WTC11 (cell line): ENCODE data around the gene FRS2. TPM values are rescaled to one million over a fixed set of nuclear protein-coding genes. Genes with fewer than 3 reads are reported as not detected.
A peak's percentile ranks its signal among the peaks of the same experiment; 100 is the strongest.

Experiments used
- ATAC-seq: fragments of 200-7000 bp; cut with Tn5 transposase; 2 replicates; pipeline ENCODE4 v1.10.0; 2021; ENCODE audit warnings: mild to moderate bottlenecking, moderate library complexity
- CTCF ChIA-PET: fragments of 300-600 bp; sonication (Branson Sonifier 250); formaldehyde crosslinking; loops from one replicate; lab custom pipeline; 2021; ENCODE audit warnings: antibody characterized with exemption; lab: Charles Lee
- POLR2A ChIA-PET: fragments of 350-600 bp; sonication (Branson Sonifier 250); formaldehyde crosslinking; loops from one replicate; lab custom pipeline; 2021; ENCODE audit warnings: antibody characterized with exemption; lab: Charles Lee
- DNase-seq: peaks from one replicate; pipeline ENCODE4 v3.0.0; 2021; ENCODE audit warnings: low spot score
- H3K27ac Mint-ChIP-seq: 2 replicates; pipeline ENCODE4 v1.8.0; 2021; ENCODE audit warnings: mixed read lengths
- H3K27me3 Mint-ChIP-seq: 2 replicates; pipeline ENCODE4 v1.8.0; 2021; ENCODE audit warnings: low read depth, mild to moderate bottlenecking, moderate library complexity, mixed read lengths
- H3K36me3 Mint-ChIP-seq: 2 replicates; pipeline ENCODE4 v1.8.0; 2021; ENCODE audit warnings: mixed read lengths
- H3K4me1 Mint-ChIP-seq: 2 replicates; pipeline ENCODE4 v1.8.0; 2022; ENCODE audit warnings: mixed read lengths
- H3K4me3 Mint-ChIP-seq: 2 replicates; pipeline ENCODE4 v1.8.0; 2021; ENCODE audit warnings: mild to moderate bottlenecking, moderate library complexity, mixed read lengths
- H3K9me3 Mint-ChIP-seq: 2 replicates; pipeline ENCODE4 v1.8.0; 2021; ENCODE audit warnings: mixed read lengths
- ARID4B ChIP-seq: sonication (generic); formaldehyde crosslinking; IDR thresholded peaks from 2 replicates; pipeline ENCODE4 v1.8.0; 2023; ENCODE audit warnings: missing genetic modification reagents, mild to moderate bottlenecking, borderline replicate concordance
- ATF1 ChIP-seq: sonication (generic); formaldehyde crosslinking; IDR thresholded peaks from 2 replicates; pipeline ENCODE4 v1.8.1; 2023; ENCODE audit warnings: mild to moderate bottlenecking, moderate library complexity, missing genetic modification reagents
- ATF3 ChIP-seq: sonication (generic); formaldehyde crosslinking; conservative IDR thresholded peaks from 2 replicates; pipeline ENCODE4 v1.8.1; 2022; ENCODE audit warnings: mild to moderate bottlenecking, missing genetic modification reagents
- CDX4 ChIP-seq: fragments of 250-450 bp; sonication (Bioruptor Pico); IDR thresholded peaks from 2 replicates; pipeline ENCODE4 v1.9.0; 2021; ENCODE audit warnings: moderate library complexity, mild to moderate bottlenecking, inconsistent platforms, borderline replicate concordance
- ETV6 ChIP-seq: sonication (generic); formaldehyde crosslinking; IDR thresholded peaks from 2 replicates; pipeline ENCODE4 v1.8.1; 2022; ENCODE audit warnings: mild to moderate bottlenecking, missing genetic modification reagents
- FOXP1 ChIP-seq: sonication (generic); formaldehyde crosslinking; IDR thresholded peaks from 2 replicates; pipeline ENCODE4 v1.8.0; 2022; ENCODE audit warnings: missing genetic modification reagents, mild to moderate bottlenecking, moderate library complexity, borderline replicate concordance
- GTF2I ChIP-seq: fragments of 250-450 bp; sonication (Bioruptor Pico); conservative IDR thresholded peaks from 2 replicates; pipeline ENCODE4 v1.4.0; 2021; ENCODE audit warnings: mild to moderate bottlenecking
- HMGA2 ChIP-seq: fragments of 250-450 bp; sonication (Bioruptor Pico); IDR thresholded peaks from 2 replicates; pipeline ENCODE4 v1.4.0; 2021; ENCODE audit warnings: mild to moderate bottlenecking, moderate library complexity
- IRF1 ChIP-seq: sonication (generic); formaldehyde crosslinking; IDR thresholded peaks from 2 replicates; pipeline ENCODE4 v1.8.0; 2023; ENCODE audit warnings: missing genetic modification reagents
- JUN ChIP-seq: sonication (generic); formaldehyde crosslinking; IDR thresholded peaks from 2 replicates; pipeline ENCODE4 v1.8.0; 2023; ENCODE audit warnings: mild to moderate bottlenecking, missing genetic modification reagents
- MLX ChIP-seq: sonication (generic); formaldehyde crosslinking; IDR thresholded peaks from 2 replicates; pipeline ENCODE4 v1.8.1; 2023; ENCODE audit warnings: mild to moderate bottlenecking, missing genetic modification reagents, moderate library complexity
- NFATC4 ChIP-seq: fragments of 250-450 bp; sonication (Bioruptor Pico); IDR thresholded peaks from 2 replicates; pipeline ENCODE4 v1.9.0; 2021; ENCODE audit warnings: mild to moderate bottlenecking
- NFE2L1 ChIP-seq: sonication (generic); formaldehyde crosslinking; IDR thresholded peaks from 2 replicates; pipeline ENCODE4 v1.8.1; 2023; ENCODE audit warnings: missing genetic modification reagents
- RELA ChIP-seq: sonication (generic); formaldehyde crosslinking; IDR thresholded peaks from 2 replicates; pipeline ENCODE4 v1.8.1; 2022; ENCODE audit warnings: missing genetic modification reagents, mild to moderate bottlenecking, borderline replicate concordance
- SMAD3 ChIP-seq: sonication (generic); formaldehyde crosslinking; IDR thresholded peaks from 2 replicates; pipeline ENCODE4 v1.8.0; 2022; ENCODE audit warnings: missing genetic modification reagents, mild to moderate bottlenecking, borderline replicate concordance
- STAT6 ChIP-seq: sonication (generic); formaldehyde crosslinking; conservative IDR thresholded peaks from 2 replicates; pipeline ENCODE4 v1.8.1; 2023; ENCODE audit warnings: mild to moderate bottlenecking, low read depth, missing genetic modification reagents, moderate library complexity
- TCF7 ChIP-seq: sonication (generic); formaldehyde crosslinking; IDR thresholded peaks from 2 replicates; pipeline ENCODE4 v1.8.0; 2022; ENCODE audit warnings: mild to moderate bottlenecking, low read depth, missing genetic modification reagents, moderate library complexity
- USF1 ChIP-seq: sonication (generic); formaldehyde crosslinking; IDR thresholded peaks from 2 replicates; pipeline ENCODE4 v1.8.0; 2022; ENCODE audit warnings: mild to moderate bottlenecking, missing genetic modification reagents
- ZNF219 ChIP-seq: sonication (generic); formaldehyde crosslinking; IDR thresholded peaks from 2 replicates; pipeline ENCODE4 v1.8.0; 2023; ENCODE audit warnings: missing genetic modification reagents, mild to moderate bottlenecking, borderline replicate concordance
- ZNF263 ChIP-seq: sonication (generic); formaldehyde crosslinking; IDR thresholded peaks from 2 replicates; pipeline ENCODE4 v1.8.1; 2022; ENCODE audit warnings: low read depth, mild to moderate bottlenecking, moderate library complexity, missing genetic modification reagents
- ZNF396 ChIP-seq: fragments of 250-450 bp; sonication (Bioruptor Pico); IDR thresholded peaks from 2 replicates; pipeline ENCODE4 v1.8.0; 2021; ENCODE audit warnings: mild to moderate bottlenecking, moderate library complexity, borderline replicate concordance
- ZNF416 ChIP-seq: fragments of 250-450 bp; sonication (Bioruptor Pico); IDR thresholded peaks from 2 replicates; pipeline ENCODE4 v1.9.0; 2021; ENCODE audit warnings: mild to moderate bottlenecking, inconsistent platforms
- ZNF423 ChIP-seq: fragments of 250-450 bp; sonication (Bioruptor Pico); IDR thresholded peaks from 2 replicates; pipeline ENCODE4 v2.1.2; 2022; ENCODE audit warnings: mild to moderate bottlenecking, moderate library complexity
- ZSCAN18 ChIP-seq: fragments of 250-450 bp; sonication (Bioruptor Pico); IDR thresholded peaks from 2 replicates; pipeline ENCODE4 v2.1.2; 2022; ENCODE audit warnings: mild to moderate bottlenecking, moderate library complexity
- total RNA-seq: library from RNA; stranded (reverse); gene quantifications from 3 replicates; pipeline ENCODE4 v1.2.3, GENCODE V29; 2021

The FRS2 gene
- total RNA-seq, 1 experiment from 2014 or later = 26.1 TPM

GRCh38 chr12:69457433-69457832, 12.8 kb upstream of the FRS2 start:
- POLR2A ChIA-PET = no interaction called here
- Mint-ChIP-seq H3K27ac (no peak overlapping the region), H3K4me1 (peaks cover 6% of the 10 kb centered on the region), H3K36me3 (no peaks in the 10 kb centered on the region), H3K27me3 (no peaks in the 10 kb centered on the region), H3K9me3 (no peaks in the 10 kb centered on the region), H3K4me3 (no peak overlapping the region)
- TF ChIP-seq HMGA2 (no peak), IRF1 (CRISPR knock-in tag) (no peak), JUN (CRISPR knock-in tag) (no peak), USF1 (CRISPR knock-in tag) (no peak), TCF7 (no peak), ZNF219 (no peak), MLX (no peak), ARID4B (no peak)
- ATAC-seq (peak; percentile 64), DNase-seq (no peak)
- CTCF ChIA-PET = no interaction called here

- CTCF ChIA-PET = no interaction called here
- no peak overlapping the region for H3K4me3 Mint-ChIP-seq
- POLR2A ChIA-PET = no interaction called here
- TF ChIP-seq RELA (CRISPR knock-in tag) (no peak), ZNF263 (no peak), JUN (CRISPR knock-in tag) (no peak), SMAD3 (CRISPR knock-in tag) (no peak), NFATC4 (CRISPR knock-in tag) (no peak), ZNF416 (CRISPR knock-in tag) (no peak), ATF1 (CRISPR knock-in tag) (no peak), ZSCAN18 (CRISPR knock-in tag) (no peak), ATF3 (no peak), CDX4 (no peak), ZNF423 (no peak), ETV6 (no peak), ZNF396 (CRISPR knock-in tag) (no peak), FOXP1 (CRISPR knock-in tag) (no peak), NFE2L1 (CRISPR knock-in tag) (no peak), MLX (no peak), STAT6 (no peak), GTF2I (CRISPR knock-in tag) (no peak)
These were observed 10.7 kb upstream of the FRS2 start for GRCh38 chr12:69459477-69459876.

More at GRCh38 chr12:69459477-69459876, 10.7 kb upstream of the FRS2 start:
- peaks cover 6% of the 10 kb centered on the region for H3K4me1 Mint-ChIP-seq
- no peak for ATAC-seq
- no peaks in the 10 kb centered on the region for H3K9me3 Mint-ChIP-seq
- no peak overlapping the region; the same call in 1 of the 2 replicates for H3K27ac Mint-ChIP-seq
- no peak for DNase-seq
- no peaks in the 10 kb centered on the region; the same call in 1 of the 2 replicates for H3K27me3 Mint-ChIP-seq
- no peaks in the 10 kb centered on the region for H3K36me3 Mint-ChIP-seq
